Liver (tissue), 3 donors: Measurements from ENCODE around the gene NEB.

ENCODE experiments used
- CTCF ChIP-seq: fragments of 150-350 bp; IDR thresholded peaks from 2 replicates; pipeline ENCODE4 v1.5.1; 2017; ENCODE audit warnings: improper control_type of control experiment, low read depth, low read length; ENCODE audit not compliant: missing input control
- JUND ChIP-seq, 2 donors: IDR thresholded peaks; 2 replicates each; pipeline ENCODE4 v1.6.1; 2016; ENCODE audit warnings: antibody characterized with exemption in 2 of 2
- MAX ChIP-seq: IDR thresholded peaks from 2 replicates; pipeline ENCODE4 v1.6.1; 2016; ENCODE audit warnings: antibody characterized with exemption
- SP1 ChIP-seq: IDR thresholded peaks from 2 replicates; pipeline ENCODE4 v1.6.1; 2018; ENCODE audit warnings: antibody characterized with exemption, mild to moderate bottlenecking
- YY1 ChIP-seq: IDR thresholded peaks from 2 replicates; pipeline ENCODE4 v1.6.1; 2016; ENCODE audit warnings: antibody characterized with exemption, mild to moderate bottlenecking
- donor health status: healthy.
- donor health status: healthy.

GRCh38 chr2:151708788-151709187 is 25.5 kb downstream of the NEB start:
- TF ChIP-seq YY1 (no peak), CTCF (no peak), MAX (no peak), SP1 (no peak), JUND (IDR thresholded peaks at IDR 0.05) (no peak)
